Neural crest cell (in vitro differentiated cells): ENCODE data around the gene ATP1A1. TPM values are rescaled to one million over a fixed set of nuclear protein-coding genes. Genes with fewer than 3 reads are reported as not detected.

ENCODE experiments used
- DNase-seq: peaks from one replicate; pipeline ENCODE4 v3.0.0; 2021; ENCODE audit warnings: low read depth, mixed read lengths, low spot score
- H3K27ac Mint-ChIP-seq: one replicate; pipeline ENCODE4 v1.8.0; 2021; ENCODE audit warnings: mild to moderate bottlenecking, mixed read lengths; ENCODE audit not compliant: unreplicated experiment
- H3K27me3 Mint-ChIP-seq: 2 replicates; pipeline ENCODE4 v1.8.0; 2021; ENCODE audit warnings: low read depth, mild to moderate bottlenecking, mixed read lengths
- H3K36me3 Mint-ChIP-seq: 2 replicates; pipeline ENCODE4 v1.8.0; 2021; ENCODE audit warnings: low read depth, mild to moderate bottlenecking, mixed read lengths
- H3K4me1 Mint-ChIP-seq: 2 replicates; pipeline ENCODE4 v1.8.0; 2021; ENCODE audit warnings: mixed read lengths
- H3K4me3 Mint-ChIP-seq: one replicate; pipeline ENCODE4 v1.8.0; 2021; ENCODE audit warnings: mild to moderate bottlenecking, mixed read lengths
- H3K9me3 Mint-ChIP-seq: 2 replicates; pipeline ENCODE4 v1.8.0; 2021; ENCODE audit warnings: mixed read lengths
- CTCF ChIP-seq: fragments of 200-600 bp; sonication (generic); conservative IDR thresholded peaks from 2 replicates; pipeline ENCODE4 v1.5.0; 2021; ENCODE audit warnings: antibody characterized with exemption, mild to moderate bottlenecking
- total RNA-seq: library from RNA; stranded (reverse); gene quantifications from 2 replicates; pipeline ENCODE4 v1.2.1, GENCODE V29; 2021

ATP1A1 gene
- total RNA-seq, 1 donor from 2014 or later, result 176 TPM

GRCh38 chr1:116428576-116428975 is 55.5 kb downstream of the ATP1A1 start:
- peaks cover 13% of the 10 kb centered on the region for H3K4me1 Mint-ChIP-seq
- H3K4me3 Mint-ChIP-seq, result no peak overlapping the region
- no peak for TF ChIP-seq CTCF
- H3K36me3 Mint-ChIP-seq, result no peaks in the 10 kb centered on the region
- no peaks in the 10 kb centered on the region for H3K9me3 Mint-ChIP-seq
- DNase-seq, result no peak
- H3K27me3 Mint-ChIP-seq, result peaks cover 5% of the 10 kb centered on the region
- H3K27ac Mint-ChIP-seq, result no peak overlapping the region

- H3K27me3 Mint-ChIP-seq, result no peaks in the 10 kb centered on the region
- no peak overlapping the region for H3K4me3 Mint-ChIP-seq
- H3K36me3 Mint-ChIP-seq, result no peaks in the 10 kb centered on the region
- H3K9me3 Mint-ChIP-seq, result peaks cover 2% of the 10 kb centered on the region
- H3K27ac Mint-ChIP-seq, result no peak overlapping the region
- H3K4me1 Mint-ChIP-seq, result peaks cover 16% of the 10 kb centered on the region
- DNase-seq, result no peak
- TF ChIP-seq CTCF, result no peak
Observed at GRCh38 chr1:116429821-116430374, 56.9 kb downstream of the ATP1A1 start.

GRCh38 chr1:116431870-116432500 is 58.9 kb downstream of the ATP1A1 start:
- H3K9me3 Mint-ChIP-seq, result peaks cover 6% of the 10 kb centered on the region
- no peaks in the 10 kb centered on the region for H3K27me3 Mint-ChIP-seq
- H3K27ac Mint-ChIP-seq, result peak overlapping the region; percentile 5
- H3K4me3 Mint-ChIP-seq, result no peak overlapping the region
- no peak for TF ChIP-seq CTCF
- peaks cover 16% of the 10 kb centered on the region for H3K4me1 Mint-ChIP-seq
- no peaks in the 10 kb centered on the region for H3K36me3 Mint-ChIP-seq
- no peak for DNase-seq

- no peaks in the 10 kb centered on the region for H3K27me3 Mint-ChIP-seq
- H3K36me3 Mint-ChIP-seq, result no peaks in the 10 kb centered on the region
- H3K4me3 Mint-ChIP-seq, result no peak overlapping the region
- H3K27ac Mint-ChIP-seq, result peak overlapping the region; percentile 96
- TF ChIP-seq CTCF, result no peak
- peaks cover 16% of the 10 kb centered on the region for H3K4me1 Mint-ChIP-seq
- H3K9me3 Mint-ChIP-seq, result peaks cover 6% of the 10 kb centered on the region
- DNase-seq, result no peak
Observed at GRCh38 chr1:116432655-116433265, 59.7 kb downstream of the ATP1A1 start.

- DNase-seq, result no peak
- no peaks in the 10 kb centered on the region for H3K36me3 Mint-ChIP-seq
- H3K27me3 Mint-ChIP-seq, result no peaks in the 10 kb centered on the region
- H3K27ac Mint-ChIP-seq, result peak overlapping the region; percentile 96
- no peak for TF ChIP-seq CTCF
- peaks cover 16% of the 10 kb centered on the region for H3K4me1 Mint-ChIP-seq
- peaks cover 6% of the 10 kb centered on the region for H3K9me3 Mint-ChIP-seq
- no peak overlapping the region for H3K4me3 Mint-ChIP-seq
Observed at GRCh38 chr1:116433275-116434257, 60.5 kb downstream of the ATP1A1 start.
